ENCODE data around the gene THEM4. TPM values are rescaled to one million over a fixed set of nuclear protein-coding genes. Genes with fewer than 3 reads are reported as not detected.
A peak's percentile ranks its signal among the peaks of the same experiment; 100 is the strongest.

THEM4 gene
- total and polyA plus RNA-seq, 3 donors from 2014 or later, result 33.5 to 42.0 (median 35.0) TPM

DNA sequence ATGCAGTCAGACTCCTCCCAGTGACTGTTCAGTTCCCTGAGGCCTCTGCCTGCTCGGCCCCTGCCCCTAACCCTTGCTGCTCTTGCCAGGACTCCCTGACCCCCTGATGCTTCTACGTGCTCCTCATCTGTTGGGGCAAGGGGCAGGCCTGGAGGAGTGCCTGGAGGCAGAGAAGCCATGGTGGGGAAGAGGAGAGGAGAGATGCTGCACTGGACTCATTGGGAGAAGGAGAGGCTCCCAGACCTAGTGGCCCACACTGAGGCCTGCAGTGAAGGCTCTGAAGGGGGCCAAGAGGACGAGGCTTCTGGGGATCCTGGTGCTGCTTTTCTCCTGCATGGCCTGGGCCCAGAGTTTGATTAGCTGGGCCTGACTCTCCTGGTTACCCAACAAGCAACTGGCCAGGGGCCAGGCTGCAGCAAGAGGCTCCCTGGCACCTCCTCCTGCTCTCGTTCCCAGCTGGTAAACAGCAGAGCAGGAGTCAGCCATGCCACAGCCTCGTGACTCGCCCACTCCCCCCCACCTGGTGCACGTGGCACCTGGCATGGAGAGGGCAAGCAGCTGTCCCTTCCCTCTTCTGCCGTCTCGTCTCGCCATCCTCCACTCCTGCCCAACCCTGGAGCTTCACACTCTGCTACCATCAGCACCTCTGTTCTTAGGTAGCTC, 76.9 kb downstream of the THEM4 start:
- Histone ChIP-seq H3K27ac (no peak overlapping the region), H3K36me3 (ENCODE audit: low read depth, missing control alignments) (no peaks in the 10 kb centered on the region), H3K27me3 (no peaks in the 10 kb centered on the region), H3K4me3 (no peak overlapping the region), H3K4me1 (peaks cover 22% of the 10 kb centered on the region), H3K9me3 (no peaks in the 10 kb centered on the region)
- DNase-seq, result peak; percentile 93
- 63 to 71% methylated on average over 10 of the region's 10 CpGs for WGBS, 2 donors
- TF ChIP-seq POLR2A (IDR thresholded peaks at IDR 0.05) (no peak), CTCF (IDR thresholded peaks at IDR 0.05) (no peak)
- intact Hi-C loops (cut with DNase I; ENCODE audit: low total_unique reads), result no loop called here

DNA sequence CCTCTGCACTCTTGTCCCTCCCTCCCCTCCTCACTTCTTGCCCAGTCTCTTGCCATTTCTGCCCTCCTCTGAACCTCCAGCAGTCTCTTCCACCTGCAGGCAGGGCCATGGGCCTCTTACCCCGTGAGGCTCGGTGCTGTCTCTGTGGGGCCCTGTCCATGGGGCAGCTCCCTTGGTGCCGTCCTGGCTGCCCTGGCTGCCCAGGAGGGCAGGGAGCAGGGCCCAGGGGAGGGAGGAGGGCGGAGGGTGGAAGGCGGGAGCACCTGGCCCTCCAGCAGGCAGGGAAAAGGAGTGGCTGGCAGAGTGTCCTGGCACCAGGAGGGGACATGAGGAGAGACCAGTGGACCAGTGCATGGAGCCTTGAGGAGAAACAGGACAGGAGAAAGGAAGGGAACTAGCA, 77.7 kb downstream of the THEM4 start, which contains the start of gene RORC:
RORC (minus strand) TSS at position 198 of the 400 bp plus-strand sequence; CDS start at position 160, 38 bp downstream.
- TF ChIP-seq POLR2A (IDR thresholded peaks at IDR 0.05) (no peak), CTCF (IDR thresholded peaks at IDR 0.05) (no peak)
- peak; percentile 79 for DNase-seq
- no peaks in the 10 kb centered on the region for H3K9me3 ChIP-seq
- H3K36me3 ChIP-seq (ENCODE audit: low read depth, missing control alignments), result no peaks in the 10 kb centered on the region
- H3K4me3 ChIP-seq, result peak within 1 kb of the TSS in 1 of 2 donors; percentile 62
- H3K27ac ChIP-seq, result peak within 1 kb of the TSS; percentile 5 to 59
- peaks cover 23% of the 10 kb centered on the region for H3K4me1 ChIP-seq
- no peaks in the 10 kb centered on the region for H3K27me3 ChIP-seq
- WGBS, 2 donors, result 58 to 59% methylated on average over 5 of the region's 5 CpGs
- intact Hi-C loops (cut with DNase I; ENCODE audit: low total_unique reads), result no loop called here

- H3K4me1 ChIP-seq, result peaks cover 27% of the 10 kb centered on the region
- H3K36me3 ChIP-seq (ENCODE audit: low read depth, missing control alignments), result no peaks in the 10 kb centered on the region
- peak overlapping the region in 1 of 2 donors; percentile 62 for H3K4me3 ChIP-seq
- no peaks in the 10 kb centered on the region for H3K27me3 ChIP-seq
- TF ChIP-seq CTCF (IDR thresholded peaks at IDR 0.05) (no peak), POLR2A (IDR thresholded peaks at IDR 0.05) (no peak)
- intact Hi-C loops (cut with DNase I; ENCODE audit: low total_unique reads), result no loop called here
- DNase-seq, result no peak
- H3K27ac ChIP-seq, result peak overlapping the region; percentile 5 to 59
- WGBS, 2 donors, result 65 to 74% methylated on average over 4 of the region's 4 CpGs
- no peaks in the 10 kb centered on the region for H3K9me3 ChIP-seq
These were observed 78.1 kb downstream of the THEM4 start for GRCh38 chr1:151831256-151831591.

GRCh38 chr1:151830055-151830454, 79.3 kb downstream of the THEM4 start:
- intact Hi-C loops (cut with DNase I; ENCODE audit: low total_unique reads), result no loop called here
- TF ChIP-seq CTCF (IDR thresholded peaks at IDR 0.05) (no peak), POLR2A (IDR thresholded peaks at IDR 0.05) (no peak)
- Histone ChIP-seq H3K4me1 (peaks cover 39% of the 10 kb centered on the region), H3K9me3 (no peaks in the 10 kb centered on the region), H3K36me3 (ENCODE audit: low read depth, missing control alignments) (no peaks in the 10 kb centered on the region), H3K4me3 (no peak overlapping the region), H3K27ac (no peak overlapping the region), H3K27me3 (no peaks in the 10 kb centered on the region)
- no peak for DNase-seq
- WGBS, 2 donors, result 61 to 75% methylated on average over 4 to 6 of the region's 6 CpGs

Measured in testis (tissue), 3 donors.